TTC549 (cell line): ENCODE measurements around the gene WDR76.

Experiments
- FAIRE-seq: peaks from 2 replicates; lab custom pipeline; 2012; peaks lifted over from hg19 to GRCh38; lab: Jason Lieb, UNC

Gene WDR76

GRCh38 chr15:43915631-43916325 is 89.0 kb downstream of the WDR76 start:
- no peak for FAIRE-seq

- FAIRE-seq: no peak
Observed at GRCh38 chr15:43916326-43916660, 89.5 kb downstream of the WDR76 start.
